GM23338 (cell line): ENCODE measurements around the gene CPA1. TPM values are rescaled to one million over a fixed set of nuclear protein-coding genes. Genes with fewer than 3 reads are reported as not detected.
A peak's percentile ranks its signal among the peaks of the same experiment; 100 is the strongest.

Source experiments
- ATAC-seq: fragments of 200-7000 bp; cut with Tn5 transposase; 3 replicates; pipeline ENCODE4 v1.9.1; 2020
- DNase-seq: peaks from one replicate; pipeline ENCODE4 v3.0.0-alpha.2; 2015; ENCODE audit warnings: low spot score
- H2AFZ ChIP-seq: fragments of 200-600 bp; sonication (generic); 2 replicates; pipeline ENCODE4 v1.8.0; 2016; ENCODE audit warnings: antibody characterized with exemption, mild to moderate bottlenecking, moderate library complexity
- H3F3A ChIP-seq: fragments of 200-600 bp; sonication (generic); replicated peaks from 2 replicates; pipeline ENCODE4 v1.8.0; 2017; ENCODE audit warnings: antibody characterized with exemption, mixed run types, low read depth
- H3K27ac ChIP-seq: fragments of 200-600 bp; sonication (generic); 2 replicates; pipeline ENCODE4 v1.6.1; 2016; ENCODE audit warnings: low read depth
- H3K27me3 ChIP-seq: fragments of 200-600 bp; sonication (generic); 2 replicates; pipeline ENCODE4 v1.8.0; 2016; ENCODE audit warnings: mild to moderate bottlenecking, mixed run types, moderate library complexity; ENCODE audit not compliant: insufficient read depth
- H3K36me3 ChIP-seq: fragments of 200-600 bp; sonication (generic); 2 replicates; pipeline ENCODE4 v1.8.0; 2016; ENCODE audit warnings: mild to moderate bottlenecking; ENCODE audit not compliant: insufficient read depth
- H3K4me1 ChIP-seq: fragments of 200-600 bp; sonication (generic); 2 replicates; pipeline ENCODE4 v1.8.0; 2016; ENCODE audit warnings: mild to moderate bottlenecking, moderate library complexity; ENCODE audit not compliant: insufficient read depth
- H3K4me2 ChIP-seq: fragments of 200-600 bp; sonication (generic); 2 replicates; pipeline ENCODE4 v1.7.1; 2017; ENCODE audit warnings: mixed run types
- H3K4me3 ChIP-seq: fragments of 200-600 bp; sonication (generic); 2 replicates; pipeline ENCODE4 v1.6.1; 2016; ENCODE audit warnings: mixed run types
- H3K79me2 ChIP-seq: fragments of 200-600 bp; sonication (generic); replicated peaks from 2 replicates; pipeline ENCODE4 v1.8.0; 2017; ENCODE audit warnings: mild to moderate bottlenecking; ENCODE audit not compliant: insufficient read depth
- H3K9me2 ChIP-seq: fragments of 200-600 bp; sonication (generic); 2 replicates; pipeline ENCODE4 v1.8.0; 2017; ENCODE audit not compliant: insufficient read depth
- H4K20me1 ChIP-seq: fragments of 200-600 bp; sonication (generic); replicated peaks from 2 replicates; pipeline ENCODE4 v1.8.0; 2017; ENCODE audit warnings: mild to moderate bottlenecking; ENCODE audit not compliant: insufficient read depth
- H3K27ac Mint-ChIP-seq: 2 replicates; pipeline ENCODE4 v1.8.0; 2020; ENCODE audit warnings: inconsistent platforms, mild to moderate bottlenecking, moderate library complexity, mixed read lengths
- H3K27me3 Mint-ChIP-seq: 3 replicates; pipeline ENCODE4 v1.8.0; 2022; ENCODE audit warnings: low read depth, mild to moderate bottlenecking, moderate library complexity, mixed read lengths, inconsistent platforms; ENCODE audit not compliant: insufficient read depth, poor library complexity
- H3K36me3 Mint-ChIP-seq: 3 replicates; pipeline ENCODE4 v1.8.0; 2021; ENCODE audit warnings: low read depth, mild to moderate bottlenecking, inconsistent platforms, moderate library complexity, mixed read lengths
- H3K4me1 Mint-ChIP-seq: 3 replicates; pipeline ENCODE4 v1.8.0; 2020; ENCODE audit warnings: mild to moderate bottlenecking, inconsistent platforms, mixed read lengths
- H3K4me3 Mint-ChIP-seq: 3 replicates; pipeline ENCODE4 v1.8.0; 2021; ENCODE audit warnings: moderate library complexity, mild to moderate bottlenecking, inconsistent platforms, mixed read lengths
- H3K9me3 Mint-ChIP-seq: 3 replicates; pipeline ENCODE4 v1.8.0; 2020; ENCODE audit warnings: moderate library complexity, mild to moderate bottlenecking, inconsistent platforms, mixed read lengths
- CREB1 ChIP-seq: fragments of 250-450 bp; sonication (Bioruptor Pico); IDR thresholded peaks from 2 replicates; pipeline ENCODE4 v1.5.0; 2020; ENCODE audit warnings: low read depth, mild to moderate bottlenecking, moderate library complexity
- CTCF ChIP-seq, 2 experiments: fragments of 200-600 bp in 1 of 2; sonication (generic) in 1 of 2; conservative IDR thresholded peaks; 2 replicates each; pipeline versions ENCODE4 v1.5.1 to v1.6.1; 2016 to 2017; ENCODE audit warnings: antibody characterized with exemption in 2 of 2, low read depth in 2 of 2, mild to moderate bottlenecking in 2 of 2, moderate library complexity in 1 of 2
- ETS1 ChIP-seq: IDR thresholded peaks from 2 replicates; pipeline ENCODE4 v1.6.1; 2016; ENCODE audit warnings: antibody characterized with exemption
- EZH2 ChIP-seq: fragments of 200-600 bp; sonication (generic); IDR thresholded peaks from one replicate; pipeline ENCODE4 v1.8.0; 2017; ENCODE audit warnings: antibody characterized with exemption, mild to moderate bottlenecking, low read depth; ENCODE audit not compliant: unreplicated experiment
- EZH2phosphoT487 ChIP-seq: fragments of 200-600 bp; sonication (generic); IDR thresholded peaks from one replicate; pipeline ENCODE4 v1.8.1; 2018; ENCODE audit warnings: antibody characterized with exemption; ENCODE audit not compliant: unreplicated experiment
- JUNB ChIP-seq: IDR thresholded peaks from one replicate; pipeline ENCODE4 v1.6.1; 2016; ENCODE audit warnings: antibody characterized with exemption; ENCODE audit not compliant: unreplicated experiment
- NANOG ChIP-seq: IDR thresholded peaks from 2 replicates; pipeline ENCODE4 v1.6.1; 2016; ENCODE audit warnings: antibody characterized with exemption, borderline replicate concordance
- POLR2AphosphoS5 ChIP-seq: IDR thresholded peaks from 2 replicates; pipeline ENCODE4 v1.6.1; 2016; ENCODE audit warnings: antibody characterized with exemption, low read depth
- REST ChIP-seq: IDR thresholded peaks from one replicate; pipeline ENCODE4 v1.6.1; 2018; ENCODE audit warnings: antibody characterized with exemption; ENCODE audit not compliant: unreplicated experiment
- STAT1 ChIP-seq: IDR thresholded peaks from one replicate; pipeline ENCODE4 v1.6.1; 2016; ENCODE audit warnings: antibody characterized with exemption; ENCODE audit not compliant: unreplicated experiment
- ZNF114 ChIP-seq: fragments of 250-450 bp; sonication (Bioruptor Pico); IDR thresholded peaks from 2 replicates; pipeline ENCODE4 v1.5.0; 2020; ENCODE audit warnings: mild to moderate bottlenecking, moderate library complexity
- ZNF331 ChIP-seq: fragments of 250-450 bp; sonication (Bioruptor Pico); IDR thresholded peaks from 2 replicates; pipeline ENCODE4 v1.5.0; 2020; ENCODE audit warnings: low read depth, mild to moderate bottlenecking, moderate library complexity
- ZNF462 ChIP-seq: fragments of 250-450 bp; sonication (Bioruptor Pico); IDR thresholded peaks from 2 replicates; pipeline ENCODE4 v1.5.0; 2020; ENCODE audit warnings: mild to moderate bottlenecking, moderate library complexity
- polyA plus RNA-seq: library from polyadenylated mRNA; unstranded; fragments of >200 nt; fragmentation: Nextera tagmentation; extraction: Ambion mirVana; gene quantifications from 2 replicates; pipeline ENCODE4 v1.2.1, GENCODE V29; 2016
- total RNA-seq: library from RNA; depleted of rRNA; stranded (reverse); fragments of >200 nt; shearing (Covaris generic); gene quantifications from 2 replicates; pipeline ENCODE4 v1.2.3, GENCODE V29; 2014

Gene CPA1
- total and polyA plus RNA-seq, 2 experiments from 2014 or later, result not detected

- H3K9me2 ChIP-seq, result peaks cover 5% of the 10 kb centered on the region; the same call in 1 of the 2 replicates
- peaks cover 26% of the 10 kb centered on the region for H3K27me3 Mint-ChIP-seq
- H3K9me3 Mint-ChIP-seq, result 0 out of 3 replicates have a peak, but pooled peaks cover 3% of the 10 kb centered on the region
- H3K27ac Mint-ChIP-seq, result peak overlapping the region; percentile 21; the same call in 1 of the 2 replicates
- no peaks in the 10 kb centered on the region for H3K27me3 ChIP-seq
- H3K4me1 ChIP-seq, result peaks cover 20% of the 10 kb centered on the region
- no peak overlapping the region for H3K27ac ChIP-seq
- DNase-seq (no peak), ATAC-seq (no peak)
- 0 out of 2 replicates have a peak overlapping the region, but pooled peaks have one; percentile 2 for H3K4me2 ChIP-seq
- H4K20me1 ChIP-seq, result no peaks in the 10 kb centered on the region
- H2AFZ ChIP-seq, result peak overlapping the region; percentile 81
- H3K4me3 Mint-ChIP-seq, result no peak overlapping the region
- peaks cover 49% of the 10 kb centered on the region for H3K4me1 Mint-ChIP-seq
- TF ChIP-seq EZH2 (no peak), JUNB (no peak), EZH2phosphoT487 (no peak), CREB1 (CRISPR knock-in tag) (no peak), POLR2AphosphoS5 (no peak), NANOG (no peak), REST (no peak), STAT1 (no peak), ZNF331 (CRISPR knock-in tag) (no peak), ETS1 (no peak), ZNF114 (CRISPR knock-in tag) (no peak), CTCF (conservative IDR thresholded peaks at IDR 0.05; ENCODE audit: low read depth in 2 of 2) (no peak), ZNF462 (CRISPR knock-in tag) (no peak)
- H3K36me3 Mint-ChIP-seq, result no peaks in the 10 kb centered on the region; the same call in 2 of the 3 replicates
- H3K4me3 ChIP-seq, result no peak overlapping the region
- H3K79me2 ChIP-seq, result no peaks in the 10 kb centered on the region
- no peaks in the 10 kb centered on the region for H3F3A ChIP-seq
- no peaks in the 10 kb centered on the region for H3K36me3 ChIP-seq
Observed at GRCh38 chr7:130352194-130353074, 27.9 kb upstream of the CPA1 start.
